ENCODE data around the gene SNX8.

- TF ChIP-seq CTCF (IDR thresholded peaks at IDR 0.05) (no peak), EP300 (IDR thresholded peaks at IDR 0.05) (no peak), POLR2AphosphoS5 (IDR thresholded peaks at IDR 0.05) (no peak)
These were observed 98.4 kb downstream of the SNX8 start for GRCh38 chr7:2215851-2216250.
